GM23248 (cell line): ENCODE results near the gene ZNF175. TPM values are rescaled to one million over a fixed set of nuclear protein-coding genes. Genes with fewer than 3 reads are reported as not detected.

ENCODE experiments used
- DNase-seq: peaks from one replicate; pipeline ENCODE4 v3.0.0-alpha.2; 2015
- H2AFZ ChIP-seq: fragments of 200-600 bp; sonication (generic); 2 replicates; pipeline ENCODE4 v1.6.1; 2016; ENCODE audit warnings: antibody characterized with exemption
- H3F3A ChIP-seq: fragments of 200-600 bp; sonication (generic); 2 replicates; pipeline ENCODE4 v1.6.1; 2016; ENCODE audit warnings: mild to moderate bottlenecking, antibody characterized with exemption, mixed run types; ENCODE audit not compliant: insufficient read depth
- H3K27ac ChIP-seq: fragments of 200-600 bp; sonication (generic); 2 replicates; pipeline ENCODE4 v1.5.1; 2016; ENCODE audit warnings: mild to moderate bottlenecking
- H3K27me3 ChIP-seq: fragments of 200-600 bp; sonication (generic); replicated peaks from 2 replicates; pipeline ENCODE4 v1.6.1; 2016; ENCODE audit warnings: mild to moderate bottlenecking; ENCODE audit not compliant: insufficient read depth
- H3K36me3 ChIP-seq: fragments of 200-600 bp; sonication (generic); 2 replicates; pipeline ENCODE4 v1.6.1; 2016; ENCODE audit warnings: low read depth, mild to moderate bottlenecking
- H3K4me1 ChIP-seq: fragments of 200-600 bp; sonication (generic); 2 replicates; pipeline ENCODE4 v1.6.1; 2016; ENCODE audit warnings: mild to moderate bottlenecking; ENCODE audit not compliant: insufficient read depth
- H3K4me2 ChIP-seq: fragments of 200-600 bp; sonication (generic); one replicate; pipeline ENCODE4 v1.6.1; 2016; ENCODE audit warnings: mild to moderate bottlenecking; ENCODE audit not compliant: unreplicated experiment
- H3K4me3 ChIP-seq: fragments of 200-600 bp; sonication (generic); 2 replicates; pipeline ENCODE4 v1.5.1; 2016; ENCODE audit warnings: mild to moderate bottlenecking
- H3K79me2 ChIP-seq: fragments of 200-600 bp; sonication (generic); 2 replicates; pipeline ENCODE4 v1.6.1; 2016; ENCODE audit warnings: mild to moderate bottlenecking; ENCODE audit not compliant: insufficient read depth
- H3K9ac ChIP-seq: fragments of 200-600 bp; sonication (generic); 2 replicates; pipeline ENCODE4 v1.6.1; 2016; ENCODE audit warnings: mild to moderate bottlenecking
- H3K9me2 ChIP-seq: fragments of 200-600 bp; sonication (generic); 2 replicates; pipeline ENCODE4 v1.6.1; 2016; ENCODE audit warnings: mixed run types, mild to moderate bottlenecking, moderate library complexity; ENCODE audit not compliant: insufficient read depth
- H3K9me3 ChIP-seq: fragments of 200-600 bp; sonication (generic); one replicate; pipeline ENCODE4 v1.6.1; 2017; ENCODE audit warnings: low read depth
- H4K20me1 ChIP-seq: fragments of 200-600 bp; sonication (generic); 2 replicates; pipeline ENCODE4 v1.6.0; 2016; ENCODE audit not compliant: insufficient read depth
- EZH2 ChIP-seq: fragments of 200-600 bp; sonication (generic); IDR thresholded peaks from 2 replicates; pipeline ENCODE4 v1.6.1; 2018; ENCODE audit warnings: antibody characterized with exemption, mild to moderate bottlenecking; ENCODE audit not compliant: insufficient read depth, poor library complexity, severe bottlenecking
- EZH2phosphoT487 ChIP-seq: fragments of 200-600 bp; sonication (generic); IDR thresholded peaks from 2 replicates; pipeline ENCODE4 v1.6.1; 2018; ENCODE audit warnings: antibody characterized with exemption, moderate library complexity, mild to moderate bottlenecking, low read depth; ENCODE audit not compliant: insufficient read depth
- whole genome bisulfite sequencing, 2 experiments: methylation state at CpG; one replicate each; pipeline ENCODE4 v1.1.6; 2015 to 2017; ENCODE audit warnings: low lambda C conversion rate in 2 of 2, low coverage in 1 of 2; ENCODE audit errors: missing lambda C conversion rate in 2 of 2; 5-methylcytosine and 5-hydroxymethylcytosine counted together
- in situ Hi-C: fragments of 300-500 bp; cut with MboI; formaldehyde crosslinking; loops from 2 replicates; pipeline ENCODE4 v1.15.0; 2020
- polyA plus RNA-seq: library from polyadenylated mRNA; unstranded; fragments of >200 nt; fragmentation: Nextera tagmentation; extraction: Ambion mirVana; gene quantifications from 2 replicates; pipeline ENCODE4 v1.2.1, GENCODE V29; 2016
- total RNA-seq: library from RNA; depleted of rRNA; stranded (reverse); fragments of >200 nt; shearing (Covaris generic); gene quantifications from 2 replicates; pipeline ENCODE4 v1.2.3, GENCODE V29; 2014

Gene ZNF175
- total and polyA plus RNA-seq, 2 experiments from 2014 or later, result 2.4 to 2.6 TPM

GRCh38 chr19:51525651-51526050 is 45.4 kb upstream of the ZNF175 start:
- H4K20me1 ChIP-seq, result no peaks in the 10 kb centered on the region
- no peak overlapping the region for H3K4me3 ChIP-seq
- no peaks in the 10 kb centered on the region for H3K4me1 ChIP-seq
- 8 to 18% methylated on average over 4 of the region's 4 CpGs for WGBS, 2 experiments
- no peaks in the 10 kb centered on the region for H3K27me3 ChIP-seq
- in situ Hi-C loops, result no loop called here
- no peaks in the 10 kb centered on the region for H3K9me2 ChIP-seq
- DNase-seq, result no peak
- no peak overlapping the region for H3K4me2 ChIP-seq
- no peak overlapping the region for H3K9ac ChIP-seq
- no peaks in the 10 kb centered on the region for H3F3A ChIP-seq
- no peaks in the 10 kb centered on the region for H3K9me3 ChIP-seq
- H2AFZ ChIP-seq, result no peak overlapping the region
- no peaks in the 10 kb centered on the region for H3K36me3 ChIP-seq
- H3K27ac ChIP-seq, result no peak overlapping the region
- TF ChIP-seq EZH2 (no peak), EZH2phosphoT487 (no peak)
- no peaks in the 10 kb centered on the region for H3K79me2 ChIP-seq

GRCh38 chr19:51529301-51529700 is 41.8 kb upstream of the ZNF175 start:
- in situ Hi-C loops, result no loop called here
- no peak overlapping the region for H3K9ac ChIP-seq
- no peak for TF ChIP-seq EZH2phosphoT487
- no peak for TF ChIP-seq EZH2
- H2AFZ ChIP-seq, result no peak overlapping the region
- no peak overlapping the region for H3K4me3 ChIP-seq
- no peaks in the 10 kb centered on the region for H3K36me3 ChIP-seq
- no peaks in the 10 kb centered on the region for H3F3A ChIP-seq
- WGBS, 2 experiments, result 15 to 22% methylated on average over 2 of the region's 2 CpGs
- H3K79me2 ChIP-seq, result no peaks in the 10 kb centered on the region
- H3K4me1 ChIP-seq, result no peaks in the 10 kb centered on the region
- no peak overlapping the region for H3K4me2 ChIP-seq
- DNase-seq, result no peak
- H3K27me3 ChIP-seq, result 0 out of 2 replicates have a peak, but pooled peaks cover 5% of the 10 kb centered on the region
- no peaks in the 10 kb centered on the region for H3K9me3 ChIP-seq
- no peaks in the 10 kb centered on the region for H4K20me1 ChIP-seq
- H3K27ac ChIP-seq, result no peak overlapping the region
- no peaks in the 10 kb centered on the region for H3K9me2 ChIP-seq

- H3F3A ChIP-seq, result no peaks in the 10 kb centered on the region
- DNase-seq, result no peak
- H3K79me2 ChIP-seq, result no peaks in the 10 kb centered on the region
- H3K4me3 ChIP-seq, result no peak overlapping the region
- 0 out of 2 replicates have a peak, but pooled peaks cover 5% of the 10 kb centered on the region for H3K27me3 ChIP-seq
- 24 to 41% methylated on average over 6 to 8 of the region's 8 CpGs for WGBS, 2 experiments
- in situ Hi-C loops, result no loop called here
- H3K4me2 ChIP-seq, result no peak overlapping the region
- no peak overlapping the region for H3K27ac ChIP-seq
- no peaks in the 10 kb centered on the region for H3K4me1 ChIP-seq
- no peaks in the 10 kb centered on the region for H3K36me3 ChIP-seq
- TF ChIP-seq EZH2phosphoT487, result no peak
- no peak for TF ChIP-seq EZH2
- H4K20me1 ChIP-seq, result no peaks in the 10 kb centered on the region
- H3K9me3 ChIP-seq, result no peaks in the 10 kb centered on the region
- H3K9me2 ChIP-seq, result no peaks in the 10 kb centered on the region
- no peak overlapping the region for H2AFZ ChIP-seq
- no peak overlapping the region for H3K9ac ChIP-seq
Observed at GRCh38 chr19:51530616-51531015, 40.5 kb upstream of the ZNF175 start.

GRCh38 chr19:51531349-51532315 is 39.5 kb upstream of the ZNF175 start, which contains the start of gene SIGLEC6:
Gene SIGLEC6, minus strand, starts transcription at chr19:51531670. Its CDS starts 22 bp downstream, at chr19:51531648.
- H3K79me2 ChIP-seq, result no peaks in the 10 kb centered on the region
- H3K27ac ChIP-seq, result no peak within 1 kb of the TSS
- in situ Hi-C loops, result no loop called here
- H3K9ac ChIP-seq, result no peak within 1 kb of the TSS
- H3K4me3 ChIP-seq, result no peak within 1 kb of the TSS
- H3K9me3 ChIP-seq, result no peaks in the 10 kb centered on the region
- no peaks in the 10 kb centered on the region for H3K4me1 ChIP-seq
- 28 to 32% methylated on average over 22 to 25 of the region's 25 CpGs for WGBS, 2 experiments
- H3K4me2 ChIP-seq, result no peak within 1 kb of the TSS
- DNase-seq, result no peak
- H4K20me1 ChIP-seq, result no peaks in the 10 kb centered on the region
- H3K9me2 ChIP-seq, result no peaks in the 10 kb centered on the region
- TF ChIP-seq EZH2 (no peak), EZH2phosphoT487 (no peak)
- H2AFZ ChIP-seq, result no peak within 1 kb of the TSS
- H3K27me3 ChIP-seq, result 0 out of 2 replicates have a peak, but pooled peaks cover 8% of the 10 kb centered on the region
- no peaks in the 10 kb centered on the region for H3F3A ChIP-seq
- no peaks in the 10 kb centered on the region for H3K36me3 ChIP-seq
